NCI-H2107 (cell line): ENCODE results near the gene NLRP3.

Experiments used
- DNase-seq: peaks from one replicate; lab custom pipeline; 2025; lab: John Stamatoyannopoulos, UW

Gene NLRP3

GRCh38 chr1:247437551-247438505 lies 21.9 kb downstream of the NLRP3 start:
- DNase-seq, result no peak

- DNase-seq, result no peak
Observed at GRCh38 chr1:247440001-247440620, 24.1 kb downstream of the NLRP3 start.

- no peak for DNase-seq
Observed at GRCh38 chr1:247441606-247442005, 25.6 kb downstream of the NLRP3 start.

- DNase-seq, result no peak
Observed at GRCh38 chr1:247442164-247442563, 26.2 kb downstream of the NLRP3 start.

GRCh38 chr1:247443641-247444040 lies 27.7 kb downstream of the NLRP3 start:
- DNase-seq, result no peak

- DNase-seq, result no peak
Observed at GRCh38 chr1:247444571-247444970, 28.6 kb downstream of the NLRP3 start.

GRCh38 chr1:247445526-247446356 lies 29.8 kb downstream of the NLRP3 start:
- DNase-seq, result no peak

- DNase-seq, result no peak
Observed at GRCh38 chr1:247447162-247447909, 31.4 kb downstream of the NLRP3 start.

- no peak for DNase-seq
Observed at GRCh38 chr1:247448107-247448791, 32.3 kb downstream of the NLRP3 start.

GRCh38 chr1:247451388-247452010 lies 35.5 kb downstream of the NLRP3 start:
- no peak for DNase-seq

GRCh38 chr1:247452447-247453039 lies 36.6 kb downstream of the NLRP3 start:
- no peak for DNase-seq

- DNase-seq, result no peak
Observed at GRCh38 chr1:247453245-247453644, 37.3 kb downstream of the NLRP3 start.

- DNase-seq, result no peak
Observed at GRCh38 chr1:247453997-247454396, 38.0 kb downstream of the NLRP3 start.

GRCh38 chr1:247456021-247456420 lies 40.0 kb downstream of the NLRP3 start:
- no peak for DNase-seq

GRCh38 chr1:247456914-247457639 lies 41.1 kb downstream of the NLRP3 start:
- DNase-seq, result no peak

- no peak for DNase-seq
Observed at GRCh38 chr1:247459507-247459906, 43.5 kb downstream of the NLRP3 start.

GRCh38 chr1:247465796-247466195 lies 49.8 kb downstream of the NLRP3 start:
- DNase-seq, result no peak

GRCh38 chr1:247467129-247467528 lies 51.2 kb downstream of the NLRP3 start:
- DNase-seq, result no peak

GRCh38 chr1:247468481-247469140 lies 52.6 kb downstream of the NLRP3 start:
- no peak for DNase-seq
